ENCODE measurements around the gene MLKL.

Gene MLKL

DNA sequence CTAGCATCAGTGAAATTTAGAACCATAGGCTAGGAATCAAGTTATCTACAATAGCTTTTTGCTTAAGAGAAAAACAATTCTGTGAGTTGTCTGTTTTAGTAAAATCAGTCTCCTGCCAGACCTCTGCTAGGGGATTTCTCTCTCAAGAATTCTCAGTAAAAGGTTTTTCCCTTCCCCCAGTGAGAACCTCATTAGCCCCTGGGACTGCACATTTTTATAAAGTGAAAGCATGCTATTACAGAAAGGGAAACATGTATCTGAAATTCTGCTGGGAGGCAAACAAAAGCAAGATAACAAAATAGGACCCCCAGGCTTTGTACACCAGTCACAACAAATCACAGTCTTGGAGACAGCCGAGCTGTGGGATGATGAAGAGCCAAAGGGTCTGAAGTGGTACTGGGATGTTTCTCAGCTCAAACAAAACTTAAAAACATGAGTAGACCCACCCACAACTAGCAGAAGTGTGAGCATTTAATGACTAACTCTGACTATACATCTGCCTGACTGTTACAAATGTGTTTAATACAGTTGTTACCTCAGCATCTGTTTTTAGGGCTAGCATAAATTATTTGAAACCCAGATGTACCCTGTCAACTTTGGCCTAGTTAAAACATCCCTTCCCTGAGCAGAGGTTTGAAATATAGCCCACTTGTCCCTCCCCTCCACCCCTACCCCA lies 73.8 kb downstream of the MLKL start:
- DNase-seq (ENCODE audit: low read depth, low spot score): no peak

DNA sequence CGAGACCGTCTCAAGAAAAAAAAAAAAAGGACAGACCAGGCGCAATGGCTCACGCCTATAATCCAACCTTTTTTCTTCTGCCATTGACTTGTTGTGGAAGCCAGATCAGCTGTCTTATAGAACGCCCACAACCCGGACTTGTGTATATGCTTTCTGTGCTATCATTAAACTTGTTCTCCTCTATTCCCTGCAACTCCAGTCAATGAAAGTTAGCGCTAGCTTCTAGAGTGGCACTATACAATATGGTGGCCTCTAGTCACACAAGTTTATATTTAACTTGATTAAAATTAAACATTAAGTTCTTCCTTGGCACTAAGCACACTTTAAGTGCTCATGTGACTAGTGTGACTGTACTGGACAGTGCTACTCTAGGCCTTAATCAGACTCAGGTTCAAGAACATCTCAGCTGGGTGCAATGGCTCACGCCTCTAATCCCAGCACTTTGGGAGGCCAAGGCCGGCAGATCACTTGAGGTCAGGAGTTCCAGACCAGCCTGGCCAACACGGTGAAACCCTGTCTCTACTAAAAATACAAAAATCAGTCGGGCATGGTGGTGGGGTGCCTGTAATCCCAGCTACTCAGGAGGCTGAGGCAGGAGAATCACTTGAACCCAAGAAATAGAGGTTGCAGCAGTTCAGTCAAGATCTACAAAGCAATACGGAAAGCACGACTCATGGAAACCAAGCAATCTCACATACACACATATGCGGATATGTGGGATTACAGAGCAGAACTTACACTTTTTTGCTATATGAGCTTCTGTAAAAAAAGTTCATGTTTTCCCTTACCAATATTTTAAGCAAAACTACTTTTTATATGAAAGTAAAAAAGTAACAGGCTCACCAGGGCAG lies 74.9 kb downstream of the MLKL start:
- peaks cover 94% of the 10 kb centered on the region for H3K36me3 ChIP-seq (ENCODE audit: insufficient read depth, insufficient read length, low read length)
- no peaks in the 10 kb centered on the region for H3K9me3 ChIP-seq (ENCODE audit: insufficient read depth, low read length)
- no peaks in the 10 kb centered on the region for H3K4me1 ChIP-seq (ENCODE audit: insufficient read depth, insufficient read length)
- no peak for TF ChIP-seq YY1 (IDR thresholded peaks at IDR 0.05; ENCODE audit: insufficient read depth, insufficient read length)
- no peak for TF ChIP-seq ZNF274 (IDR thresholded peaks at IDR 0.05; ENCODE audit: low read depth, low read length)
- TF ChIP-seq SUZ12 (IDR thresholded peaks at IDR 0.05; ENCODE audit: extremely low read depth, insufficient read depth, insufficient read length): no peak
- DNase-seq (ENCODE audit: low read depth, low spot score): no peak
- H3K27me3 ChIP-seq (ENCODE audit: insufficient read depth, insufficient read length): no peaks in the 10 kb centered on the region
- H3K4me3 ChIP-seq (ENCODE audit: insufficient read length, low read depth): no peak overlapping the region
- H3K9ac ChIP-seq (ENCODE audit: insufficient read length, low read depth): no peak overlapping the region

More for the DNA sequence above, 73.8 kb downstream of the MLKL start:
- Histone ChIP-seq H3K27me3 (ENCODE audit: insufficient read depth, insufficient read length) (no peaks in the 10 kb centered on the region), H3K9ac (ENCODE audit: insufficient read length, low read depth) (no peak overlapping the region), H3K36me3 (ENCODE audit: insufficient read depth, insufficient read length, low read length) (peaks cover 95% of the 10 kb centered on the region), H3K4me3 (ENCODE audit: insufficient read length, low read depth) (no peak overlapping the region), H3K9me3 (ENCODE audit: insufficient read depth, low read length) (no peaks in the 10 kb centered on the region), H3K4me1 (ENCODE audit: insufficient read depth, insufficient read length) (no peaks in the 10 kb centered on the region)
- TF ChIP-seq ZNF274 (IDR thresholded peaks at IDR 0.05; ENCODE audit: low read depth, low read length) (no peak), SUZ12 (IDR thresholded peaks at IDR 0.05; ENCODE audit: extremely low read depth, insufficient read depth, insufficient read length) (no peak), YY1 (IDR thresholded peaks at IDR 0.05; ENCODE audit: insufficient read depth, insufficient read length) (no peak)

DNA sequence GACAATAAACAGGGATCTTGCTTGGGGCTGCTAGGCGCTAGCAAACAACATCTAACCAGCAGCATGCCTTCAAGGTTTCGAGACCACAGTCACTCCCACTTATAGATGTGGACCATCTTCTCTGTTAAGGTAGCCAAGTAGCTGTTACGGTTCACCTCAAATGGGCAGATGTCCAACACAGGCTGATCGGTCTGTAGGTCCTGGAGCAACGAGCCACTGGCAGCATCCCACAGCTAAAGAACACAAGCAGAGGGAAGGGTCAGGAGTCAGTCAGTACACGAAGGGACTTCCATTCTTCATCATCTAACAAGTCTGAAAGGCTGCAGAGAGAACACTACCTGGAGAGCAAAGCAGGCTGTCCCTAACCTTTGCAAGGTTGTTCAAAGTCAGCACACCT lies 76.8 kb downstream of the MLKL start:
- no peak overlapping the region for H3K9ac ChIP-seq (ENCODE audit: insufficient read length, low read depth)
- TF ChIP-seq YY1 (IDR thresholded peaks at IDR 0.05; ENCODE audit: insufficient read depth, insufficient read length): no peak
- no peak for TF ChIP-seq ZNF274 (IDR thresholded peaks at IDR 0.05; ENCODE audit: low read depth, low read length)
- TF ChIP-seq SUZ12 (IDR thresholded peaks at IDR 0.05; ENCODE audit: extremely low read depth, insufficient read depth, insufficient read length): no peak
- DNase-seq (ENCODE audit: low read depth, low spot score): no peak
- H3K36me3 ChIP-seq (ENCODE audit: insufficient read depth, insufficient read length, low read length): peaks cover 90% of the 10 kb centered on the region
- H3K27me3 ChIP-seq (ENCODE audit: insufficient read depth, insufficient read length): no peaks in the 10 kb centered on the region
- no peaks in the 10 kb centered on the region for H3K4me1 ChIP-seq (ENCODE audit: insufficient read depth, insufficient read length)
- H3K4me3 ChIP-seq (ENCODE audit: insufficient read length, low read depth): no peak overlapping the region
- H3K9me3 ChIP-seq (ENCODE audit: insufficient read depth, low read length): no peaks in the 10 kb centered on the region

DNA sequence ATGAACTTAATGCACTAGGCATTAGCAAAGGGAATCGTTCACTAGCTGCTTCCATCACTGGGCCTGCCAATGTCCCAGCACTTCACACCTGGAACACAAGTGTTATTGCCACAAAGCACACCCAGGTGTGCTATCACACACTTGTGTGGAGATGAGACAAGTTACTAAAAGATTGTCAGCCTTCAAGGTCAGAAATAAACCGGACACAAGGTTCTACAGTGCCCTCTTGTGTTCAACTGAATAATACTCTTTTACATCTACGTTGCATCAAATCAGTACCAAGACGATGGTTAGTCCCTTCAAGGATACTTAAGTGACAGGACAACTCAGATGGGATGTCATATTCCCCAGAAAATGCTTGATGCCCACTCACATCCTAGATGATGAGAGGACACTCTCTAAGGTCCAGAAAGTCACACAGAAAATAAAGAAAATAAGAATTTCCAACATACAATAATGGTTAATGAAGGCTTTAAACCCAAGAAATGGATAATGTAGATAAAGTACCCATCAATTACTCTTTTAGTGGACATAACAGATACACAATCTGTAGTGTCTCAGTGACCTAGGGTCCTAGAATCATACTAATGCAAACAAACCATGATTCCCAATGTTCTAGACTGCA lies 77.3 kb downstream of the MLKL start:
- H3K4me3 ChIP-seq (ENCODE audit: insufficient read length, low read depth): no peak overlapping the region
- H3K4me1 ChIP-seq (ENCODE audit: insufficient read depth, insufficient read length): no peaks in the 10 kb centered on the region
- DNase-seq (ENCODE audit: low read depth, low spot score): peak; percentile 15
- no peak overlapping the region for H3K9ac ChIP-seq (ENCODE audit: insufficient read length, low read depth)
- no peaks in the 10 kb centered on the region for H3K9me3 ChIP-seq (ENCODE audit: insufficient read depth, low read length)
- H3K27me3 ChIP-seq (ENCODE audit: insufficient read depth, insufficient read length): no peaks in the 10 kb centered on the region
- peaks cover 86% of the 10 kb centered on the region for H3K36me3 ChIP-seq (ENCODE audit: insufficient read depth, insufficient read length, low read length)
- TF ChIP-seq SUZ12 (IDR thresholded peaks at IDR 0.05; ENCODE audit: extremely low read depth, insufficient read depth, insufficient read length): no peak
- no peak for TF ChIP-seq ZNF274 (IDR thresholded peaks at IDR 0.05; ENCODE audit: low read depth, low read length)
- no peak for TF ChIP-seq YY1 (IDR thresholded peaks at IDR 0.05; ENCODE audit: insufficient read depth, insufficient read length)

DNA sequence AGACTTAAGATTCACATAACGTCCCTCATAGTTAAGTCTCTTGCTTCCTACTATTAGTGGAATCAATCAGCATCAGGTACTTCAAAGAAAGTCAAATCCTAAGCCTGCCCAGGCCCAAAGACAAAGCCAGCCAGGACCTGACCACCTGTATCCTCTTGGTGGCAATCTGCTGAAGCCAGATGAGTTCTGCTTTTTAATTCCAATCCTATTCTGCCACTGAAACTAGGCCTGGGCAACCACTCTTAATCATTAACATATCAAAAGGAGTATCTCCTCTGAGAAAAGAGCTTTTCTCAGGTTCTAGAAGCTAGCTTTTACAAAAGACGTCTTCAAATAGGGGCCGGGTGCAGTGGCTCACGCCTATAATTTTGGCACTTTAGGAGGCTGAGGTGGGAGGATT lies 78.7 kb downstream of the MLKL start:
- TF ChIP-seq YY1 (IDR thresholded peaks at IDR 0.05; ENCODE audit: insufficient read depth, insufficient read length) (no peak), ZNF274 (IDR thresholded peaks at IDR 0.05; ENCODE audit: low read depth, low read length) (no peak), SUZ12 (IDR thresholded peaks at IDR 0.05; ENCODE audit: extremely low read depth, insufficient read depth, insufficient read length) (no peak)
- Histone ChIP-seq H3K9ac (ENCODE audit: insufficient read length, low read depth) (no peak overlapping the region), H3K4me1 (ENCODE audit: insufficient read depth, insufficient read length) (no peaks in the 10 kb centered on the region), H3K36me3 (ENCODE audit: insufficient read depth, insufficient read length, low read length) (peaks cover 75% of the 10 kb centered on the region), H3K27me3 (ENCODE audit: insufficient read depth, insufficient read length) (no peaks in the 10 kb centered on the region), H3K4me3 (ENCODE audit: insufficient read length, low read depth) (no peak overlapping the region), H3K9me3 (ENCODE audit: insufficient read depth, low read length) (no peaks in the 10 kb centered on the region)
- no peak for DNase-seq (ENCODE audit: low read depth, low spot score)
